HEK293T (cell line): ENCODE measurements around the gene TBC1D23.

ENCODE experiments used
- ARNT ChIP-seq: fragments of 450-650 bp; IDR thresholded peaks from 2 replicates; pipeline ENCODE4 v1.6.1; 2017; ENCODE audit warnings: mild to moderate bottlenecking
- BHLHE40 ChIP-seq: fragments of 450-650 bp; IDR thresholded peaks from 2 replicates; pipeline ENCODE4 v1.6.1; 2016; ENCODE audit warnings: mild to moderate bottlenecking, moderate library complexity, borderline replicate concordance
- CTBP1 ChIP-seq: fragments of 450-650 bp; IDR thresholded peaks from 2 replicates; pipeline ENCODE4 v1.6.1; 2016; ENCODE audit warnings: borderline replicate concordance
- ELF4 ChIP-seq: fragments of 450-650 bp; IDR thresholded peaks from 2 replicates; pipeline ENCODE4 v1.6.1; 2017; ENCODE audit warnings: antibody characterized with exemption
- FOXK2 ChIP-seq: fragments of 450-650 bp; IDR thresholded peaks from 2 replicates; pipeline ENCODE4 v1.6.1; 2016; ENCODE audit warnings: mild to moderate bottlenecking
- FOXM1 ChIP-seq: fragments of 450-650 bp; IDR thresholded peaks from 2 replicates; pipeline ENCODE4 v1.6.1; 2017; ENCODE audit warnings: mild to moderate bottlenecking, borderline replicate concordance
- HDGF ChIP-seq: fragments of 450-650 bp; IDR thresholded peaks from 2 replicates; pipeline ENCODE4 v1.6.1; 2017; ENCODE audit warnings: antibody characterized with exemption, borderline replicate concordance
- NFRKB ChIP-seq: fragments of 450-650 bp; IDR thresholded peaks from 2 replicates; pipeline ENCODE4 v1.6.1; 2016; ENCODE audit warnings: mild to moderate bottlenecking, moderate library complexity
- SUZ12 ChIP-seq: fragments of 450-650 bp; IDR thresholded peaks from 2 replicates; pipeline ENCODE4 v1.6.1; 2016; ENCODE audit warnings: mild to moderate bottlenecking
- TARDBP ChIP-seq: fragments of 450-650 bp; IDR thresholded peaks from 2 replicates; pipeline ENCODE4 v1.6.1; 2016

GRCh38 chr3:100261485-100261903 lies 702 bp downstream of the TBC1D23 start:
- TF ChIP-seq NFRKB (no peak), SUZ12 (no peak), ARNT (no peak), TARDBP (no peak), HDGF (no peak), FOXM1 (no peak), ELF4 (no peak), CTBP1 (no peak), BHLHE40 (no peak), FOXK2 (no peak)
